ENCODE data around the gene SARDH.
"Not testable (repeated sequence)": the region's sequence is repeated elsewhere in the genome, so short reads cannot be mapped to it uniquely, and the experiment has no call there.

SARDH gene

GRCh38 chr9:133775951-133776905 lies 38.1 kb upstream of the SARDH start:
- DNase-seq (ENCODE audit: low read depth in 3 of 3): no peak

- DNase-seq (ENCODE audit: low read depth in 3 of 3): no peak
Observed at GRCh38 chr9:133775291-133775690, 37.1 kb upstream of the SARDH start.

GRCh38 chr9:133774799-133775198 lies 36.6 kb upstream of the SARDH start:
- no peak for DNase-seq (ENCODE audit: low read depth in 3 of 3)

GRCh38 chr9:133773889-133774655 lies 35.9 kb upstream of the SARDH start:
- no peak for DNase-seq (ENCODE audit: low read depth in 3 of 3)

GRCh38 chr9:133772581-133772980 lies 34.4 kb upstream of the SARDH start:
- DNase-seq (ENCODE audit: low read depth in 3 of 3): no peak

- no peak for DNase-seq (ENCODE audit: low read depth in 3 of 3)
Observed at GRCh38 chr9:133771486-133772482, 33.6 kb upstream of the SARDH start.

- no peak for DNase-seq (ENCODE audit: low read depth in 3 of 3)
Observed at GRCh38 chr9:133770076-133770777, 32.1 kb upstream of the SARDH start.

GRCh38 chr9:133769511-133770075 lies 31.4 kb upstream of the SARDH start:
- no peak for DNase-seq (ENCODE audit: low read depth in 3 of 3)

GRCh38 chr9:133768859-133769510 lies 30.8 kb upstream of the SARDH start:
- DNase-seq (ENCODE audit: low read depth in 3 of 3): no peak

- no peak for DNase-seq (ENCODE audit: low read depth in 3 of 3)
Observed at GRCh38 chr9:133768371-133768858, 30.3 kb upstream of the SARDH start.

GRCh38 chr9:133767625-133768024 lies 29.5 kb upstream of the SARDH start:
- no peak for DNase-seq (ENCODE audit: low read depth in 3 of 3)

GRCh38 chr9:133767008-133767407 lies 28.9 kb upstream of the SARDH start:
- no peak for DNase-seq (ENCODE audit: low read depth in 3 of 3)

- DNase-seq (ENCODE audit: low read depth in 3 of 3): not testable (repeated sequence)
Observed at GRCh38 chr9:133766234-133766633, 28.1 kb upstream of the SARDH start.

GRCh38 chr9:133763272-133764183 lies 25.4 kb upstream of the SARDH start:
- DNase-seq (ENCODE audit: low read depth in 3 of 3): no peak

GRCh38 chr9:133762488-133763271 lies 24.5 kb upstream of the SARDH start:
- no peak for DNase-seq (ENCODE audit: low read depth in 3 of 3)

- DNase-seq (ENCODE audit: low read depth in 3 of 3): no peak
Observed at GRCh38 chr9:133761641-133762248, 23.6 kb upstream of the SARDH start.

- DNase-seq (ENCODE audit: low read depth in 3 of 3): no peak
Observed at GRCh38 chr9:133760713-133761290, 22.6 kb upstream of the SARDH start.

All from stimulated activated CD4-positive, alpha-beta T cell treated with anti-CD3 and anti-CD28 coated beads, TNF-alpha, amount 100 ng/mL, for 48 hours (primary cell).